Activated CD4-positive, alpha-beta T cell treated with anti-CD3 and anti-CD28 coated beads for 36 hours (primary cell): ENCODE results near the gene SHOX. TPM values are rescaled to one million over a fixed set of nuclear protein-coding genes. Genes with fewer than 3 reads are reported as not detected.

Experiments
- ATAC-seq: fragments of 200-7000 bp; cut with Tn5 transposase; one replicate; pipeline ENCODE4 v1.10.0; 2021; ENCODE audit warnings: mild to moderate bottlenecking, moderate library complexity
- CTCF ChIA-PET: fragments of 350-600 bp; sonication (Branson Sonifier 250); formaldehyde crosslinking; loops from one replicate; lab custom pipeline; 2021; ENCODE audit warnings: antibody characterized with exemption; lab: Charles Lee
- POLR2A ChIA-PET: fragments of 350-600 bp; sonication (Branson Sonifier 250); formaldehyde crosslinking; loops from one replicate; lab custom pipeline; 2021; ENCODE audit warnings: antibody characterized with exemption, inconsistent platforms; lab: Charles Lee
- DNase-seq: peaks from one replicate; pipeline ENCODE4 v3.0.0-alpha.2; 2020
- H3K27ac Mint-ChIP-seq: one replicate; pipeline ENCODE4 v1.8.0; 2021; ENCODE audit warnings: mixed read lengths
- H3K27me3 Mint-ChIP-seq: one replicate; pipeline ENCODE4 v1.8.0; 2021; ENCODE audit warnings: mixed read lengths
- H3K36me3 Mint-ChIP-seq: one replicate; pipeline ENCODE4 v1.8.0; 2021; ENCODE audit warnings: low read depth, mixed read lengths
- H3K4me1 Mint-ChIP-seq: one replicate; pipeline ENCODE4 v1.8.0; 2021; ENCODE audit warnings: mixed read lengths
- H3K4me3 Mint-ChIP-seq: one replicate; pipeline ENCODE4 v1.8.0; 2021; ENCODE audit warnings: mild to moderate bottlenecking, moderate library complexity, mixed read lengths
- H3K9me3 Mint-ChIP-seq: one replicate; pipeline ENCODE4 v1.8.0; 2021; ENCODE audit warnings: low read depth, mixed read lengths
- intact Hi-C, 2 experiments: fragments of 100-400 bp; cut with DNase I in 1 of 2; cut with micrococcal nuclease in 1 of 2; formaldehyde crosslinking; loops; one replicate each; pipeline versions ENCODE4 v1.14.2 to v1.15.1; 2022 to 2024; cut with DNase I, micrococcal nuclease
- total RNA-seq, 2 experiments: library from RNA; stranded (reverse); gene quantifications; one replicate each; pipeline ENCODE4 v1.2.3, GENCODE V29; 2021

SHOX gene
- total RNA-seq, 2 experiments from 2014 or later, result not detected

DNA sequence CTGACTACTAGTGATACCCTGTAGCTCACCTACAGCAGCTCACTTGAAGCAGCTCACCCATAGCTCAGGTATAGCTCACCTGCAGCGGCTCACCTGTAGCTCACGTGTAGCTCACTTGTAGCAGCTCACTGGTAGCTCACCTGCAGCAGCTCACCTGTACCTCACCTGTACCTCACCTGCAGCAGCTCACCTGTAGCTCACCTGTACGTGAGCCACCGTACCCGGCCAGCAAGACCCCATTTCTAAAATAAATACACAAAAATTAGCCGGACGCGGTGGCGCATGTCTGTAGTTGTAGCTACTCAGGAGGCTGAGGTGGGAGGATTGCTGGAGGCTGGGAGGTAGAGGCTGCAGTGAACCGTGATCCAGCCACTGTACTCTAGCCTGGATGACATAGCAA lies 30.6 kb downstream of the SHOX start:
- H3K27ac Mint-ChIP-seq, result no peak overlapping the region

DNA sequence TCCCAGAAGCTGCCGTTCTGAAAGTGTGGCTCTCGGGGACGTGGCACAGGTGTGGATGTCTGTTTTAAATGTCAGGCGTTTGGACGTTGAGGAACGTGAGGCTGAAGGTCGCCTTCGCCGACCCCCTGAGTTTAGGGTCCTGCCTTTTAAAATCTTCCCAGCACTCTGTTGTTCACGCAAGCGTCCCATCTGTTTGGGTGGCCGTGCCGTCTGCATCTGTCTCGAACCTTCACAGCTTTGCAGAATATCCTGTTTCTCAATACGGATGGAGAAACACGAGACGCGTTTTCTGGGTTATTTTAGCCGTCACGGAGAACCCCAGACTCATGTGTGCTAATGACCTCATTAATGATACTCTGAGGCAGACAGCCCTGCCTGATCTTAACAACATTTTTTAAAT lies 31.5 kb downstream of the SHOX start:
- Mint-ChIP-seq H3K4me1 (no peaks in the 10 kb centered on the region), H3K27me3 (no peaks in the 10 kb centered on the region), H3K27ac (no peak overlapping the region), H3K4me3 (no peak overlapping the region), H3K36me3 (no peaks in the 10 kb centered on the region), H3K9me3 (peaks cover 2% of the 10 kb centered on the region)
- DNase-seq (no peak), ATAC-seq (no peak)
- POLR2A ChIA-PET, result no interaction called here
- CTCF ChIA-PET, result no interaction called here
- intact Hi-C loops, result no loop called here

More for the DNA sequence above, 30.6 kb downstream of the SHOX start:
- Mint-ChIP-seq H3K36me3 (no peaks in the 10 kb centered on the region), H3K27me3 (no peaks in the 10 kb centered on the region), H3K9me3 (peaks cover 2% of the 10 kb centered on the region), H3K4me1 (no peaks in the 10 kb centered on the region), H3K4me3 (no peak overlapping the region)
- ATAC-seq (no peak), DNase-seq (no peak)
- ChIA-PET CTCF (no interaction called here), POLR2A (no interaction called here)
- intact Hi-C loops, result no loop called here

DNA sequence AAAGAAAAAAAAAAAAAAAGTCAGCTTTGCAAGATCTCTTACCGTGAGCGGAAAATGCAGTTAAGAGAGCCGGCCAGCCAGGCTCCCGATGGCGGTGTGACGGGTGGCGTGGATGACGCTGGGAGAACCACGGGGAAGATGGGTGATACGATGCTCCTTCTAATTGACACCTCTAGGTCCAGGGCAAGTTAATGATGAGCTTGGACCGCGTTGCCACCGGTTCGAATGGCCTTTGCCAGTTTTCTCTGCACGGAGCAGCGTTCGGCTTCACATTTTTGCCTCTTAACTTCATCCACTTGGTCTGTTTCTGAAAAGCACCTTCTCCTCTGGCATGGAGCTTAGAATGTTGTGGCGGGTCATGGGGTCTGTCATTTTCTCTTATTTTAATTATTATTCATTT lies 33.2 kb downstream of the SHOX start:
- Mint-ChIP-seq H3K27ac (no peak overlapping the region), H3K36me3 (no peaks in the 10 kb centered on the region), H3K27me3 (no peaks in the 10 kb centered on the region), H3K4me3 (no peak overlapping the region), H3K4me1 (no peaks in the 10 kb centered on the region), H3K9me3 (peaks cover 2% of the 10 kb centered on the region)
- DNase-seq, result no peak
- no peak for ATAC-seq
- ChIA-PET CTCF (no interaction called here), POLR2A (no interaction called here)
- intact Hi-C loops, result no loop called here

DNA sequence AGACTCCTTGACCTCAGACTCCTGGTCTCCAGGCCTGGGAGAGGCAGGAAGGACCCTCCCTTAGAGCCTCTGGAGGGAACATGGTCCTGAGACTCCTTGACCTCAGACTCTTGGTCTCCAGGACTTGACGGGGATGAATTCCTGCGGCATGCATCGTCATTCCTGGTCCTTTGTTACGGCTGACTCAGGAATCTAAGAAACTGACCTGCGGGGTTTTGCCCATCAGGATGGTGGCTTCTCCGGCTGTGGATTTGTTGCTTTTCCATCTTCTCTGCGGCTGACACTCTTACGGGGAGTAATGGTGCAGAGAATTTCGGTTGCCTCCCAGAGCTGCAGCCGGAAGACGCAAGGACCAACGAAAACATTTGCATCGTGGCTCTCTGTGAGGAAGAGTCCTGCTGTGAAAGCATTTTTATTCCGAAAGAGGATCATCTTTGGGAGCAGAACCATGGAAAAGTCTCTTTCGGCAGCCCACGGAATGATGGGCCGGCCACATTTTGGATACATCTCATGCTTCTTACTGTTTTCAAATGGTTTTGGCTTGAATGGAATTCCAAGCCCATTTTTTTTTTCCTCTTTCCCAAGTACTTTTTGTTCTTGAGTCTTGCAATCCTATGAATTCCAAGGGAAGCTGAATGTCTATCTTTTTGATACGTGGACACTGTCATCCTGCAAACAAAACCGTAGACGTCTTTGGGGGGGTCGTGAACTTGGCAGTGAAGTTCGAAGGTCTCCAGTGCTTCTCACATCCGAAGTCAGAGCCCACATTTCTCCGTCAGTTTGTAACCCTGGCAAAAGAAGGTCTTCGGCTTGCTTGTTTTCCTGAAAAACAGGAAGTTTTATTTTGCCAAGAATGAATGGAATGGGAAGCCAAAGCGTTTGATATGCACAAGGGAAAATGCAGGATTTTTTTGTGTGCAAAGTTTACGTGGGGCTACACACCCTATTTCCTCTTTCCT lies 36.5 kb downstream of the SHOX start:
- H3K4me1 Mint-ChIP-seq, result no peaks in the 10 kb centered on the region
- intact Hi-C loops, result no loop called here
- DNase-seq (no peak), ATAC-seq (no peak)
- no peak overlapping the region for H3K4me3 Mint-ChIP-seq
- CTCF ChIA-PET, result no interaction called here
- H3K9me3 Mint-ChIP-seq, result peaks cover 2% of the 10 kb centered on the region
- H3K27me3 Mint-ChIP-seq, result peaks cover 3% of the 10 kb centered on the region
- H3K36me3 Mint-ChIP-seq, result no peaks in the 10 kb centered on the region
- H3K27ac Mint-ChIP-seq, result no peak overlapping the region
- POLR2A ChIA-PET, result no interaction called here

DNA sequence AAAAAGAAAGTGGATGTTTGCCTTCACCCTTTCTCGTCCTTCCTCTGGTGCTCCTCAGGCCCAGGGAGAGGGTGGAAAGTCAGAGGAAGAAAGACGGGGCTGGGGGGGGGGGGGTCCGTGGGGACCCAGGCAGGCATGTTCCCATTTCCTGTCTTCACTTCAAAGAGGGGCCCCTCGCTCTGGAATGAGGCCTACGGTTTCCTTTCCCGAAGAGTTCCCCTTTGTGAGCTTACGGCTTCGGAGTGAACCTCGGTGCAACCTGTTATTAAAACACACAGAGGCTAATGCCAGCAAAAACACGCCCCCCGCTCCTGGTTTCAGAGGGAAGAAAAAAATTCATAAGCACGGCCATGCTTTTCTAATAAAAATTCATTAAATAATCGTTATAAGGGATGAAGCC lies 40.1 kb downstream of the SHOX start:
- Mint-ChIP-seq H3K9me3 (no peaks in the 10 kb centered on the region), H3K4me3 (no peak overlapping the region), H3K36me3 (no peaks in the 10 kb centered on the region), H3K27me3 (peaks cover 9% of the 10 kb centered on the region), H3K4me1 (no peaks in the 10 kb centered on the region), H3K27ac (no peak overlapping the region)
- ATAC-seq, result no peak
- ChIA-PET CTCF (no interaction called here), POLR2A (no interaction called here)
- intact Hi-C loops, result no loop called here
- no peak for DNase-seq

DNA sequence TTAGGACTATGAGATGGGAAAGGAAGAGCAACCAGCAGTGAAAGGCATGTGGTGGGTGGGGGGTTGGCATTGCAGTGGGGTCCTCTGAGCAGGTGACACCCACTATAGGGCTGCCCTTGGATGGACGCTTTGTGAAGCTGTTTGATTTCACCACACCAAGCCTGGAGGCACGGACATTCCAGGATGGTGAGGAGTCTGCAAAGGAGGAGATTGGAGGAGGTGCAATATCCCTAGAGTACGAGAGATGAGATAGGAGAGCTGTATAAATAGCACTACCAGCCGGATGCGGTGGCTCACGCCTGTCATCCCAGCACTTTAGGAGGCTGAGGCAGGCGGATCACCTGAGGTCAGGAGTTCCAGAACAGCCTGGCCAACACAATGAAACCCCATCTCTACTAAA lies 42.3 kb downstream of the SHOX start:
- H3K9me3 Mint-ChIP-seq, result no peaks in the 10 kb centered on the region
- ChIA-PET CTCF (no interaction called here), POLR2A (no interaction called here)
- ATAC-seq, result no peak
- DNase-seq, result no peak
- H3K27ac Mint-ChIP-seq, result no peak overlapping the region
- H3K4me3 Mint-ChIP-seq, result no peak overlapping the region
- H3K36me3 Mint-ChIP-seq, result no peaks in the 10 kb centered on the region
- peaks cover 9% of the 10 kb centered on the region for H3K27me3 Mint-ChIP-seq
- H3K4me1 Mint-ChIP-seq, result no peaks in the 10 kb centered on the region
- intact Hi-C loops, result no loop called here

DNA sequence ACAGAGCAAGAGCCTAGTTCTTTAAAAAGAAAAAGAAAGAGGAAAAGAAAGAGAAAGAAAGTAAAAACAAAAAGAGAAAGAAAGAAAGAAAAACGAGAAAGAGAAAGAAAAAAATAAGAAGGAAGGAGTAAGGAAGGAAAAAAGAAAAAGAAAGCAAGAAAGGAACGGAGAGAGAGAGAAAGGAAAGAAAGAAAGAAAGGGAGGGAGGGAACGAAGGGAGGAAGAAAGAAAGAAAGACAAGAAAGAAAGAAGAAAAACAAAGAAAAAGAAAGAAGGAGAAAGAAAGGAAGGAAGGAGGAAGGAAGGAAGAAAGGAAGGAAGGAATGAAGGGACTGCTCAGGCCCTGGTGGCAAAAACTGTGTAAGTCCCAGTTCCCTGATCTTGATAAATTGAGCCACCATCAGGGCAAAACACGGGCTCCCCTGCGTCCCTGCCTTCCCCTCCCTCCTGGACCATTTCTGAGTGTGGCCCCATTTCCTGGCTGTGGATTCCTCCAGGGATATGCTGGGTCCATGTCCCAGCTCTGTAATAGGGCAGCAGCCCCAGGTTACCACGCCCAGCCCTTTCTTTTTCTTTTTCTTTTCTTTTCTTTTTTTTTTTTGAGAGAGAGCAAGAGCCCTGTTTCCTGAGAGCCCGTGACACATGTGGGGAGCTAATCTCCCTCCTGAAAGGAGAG lies 44.8 kb downstream of the SHOX start:
- CTCF ChIA-PET, result no interaction called here
- Mint-ChIP-seq H3K27me3 (peaks cover 9% of the 10 kb centered on the region), H3K36me3 (no peaks in the 10 kb centered on the region), H3K9me3 (peaks cover 9% of the 10 kb centered on the region), H3K4me3 (no peak overlapping the region), H3K27ac (no peak overlapping the region), H3K4me1 (no peaks in the 10 kb centered on the region)
- POLR2A ChIA-PET, result no interaction called here
- no peak for ATAC-seq
- no peak for DNase-seq
- intact Hi-C loops, result no loop called here

DNA sequence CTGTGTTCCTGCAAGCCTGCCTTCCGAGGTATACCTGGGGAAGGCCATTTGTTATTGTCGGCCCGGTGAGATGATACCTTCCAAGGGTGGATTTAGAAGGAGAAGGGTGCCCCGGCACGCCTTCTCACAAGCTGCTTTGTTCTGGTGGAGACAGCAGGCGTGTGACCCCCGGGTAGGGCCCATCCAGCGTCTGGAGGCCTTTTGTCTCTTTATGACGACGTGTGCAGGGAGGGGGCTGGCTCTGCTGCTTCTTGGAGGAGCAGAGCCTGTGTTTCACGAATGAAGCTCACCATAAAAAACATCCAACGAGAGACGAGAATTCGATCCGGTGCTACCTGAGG lies 45.3 kb downstream of the SHOX start:
- no peak for ATAC-seq
- ChIA-PET CTCF (no interaction called here), POLR2A (no interaction called here)
- no peaks in the 10 kb centered on the region for H3K4me1 Mint-ChIP-seq
- peaks cover 9% of the 10 kb centered on the region for H3K9me3 Mint-ChIP-seq
- H3K4me3 Mint-ChIP-seq, result no peak overlapping the region
- H3K27me3 Mint-ChIP-seq, result peaks cover 9% of the 10 kb centered on the region
- H3K36me3 Mint-ChIP-seq, result no peaks in the 10 kb centered on the region
- no peak for DNase-seq
- no peak overlapping the region for H3K27ac Mint-ChIP-seq
- intact Hi-C loops, result no loop called here

DNA sequence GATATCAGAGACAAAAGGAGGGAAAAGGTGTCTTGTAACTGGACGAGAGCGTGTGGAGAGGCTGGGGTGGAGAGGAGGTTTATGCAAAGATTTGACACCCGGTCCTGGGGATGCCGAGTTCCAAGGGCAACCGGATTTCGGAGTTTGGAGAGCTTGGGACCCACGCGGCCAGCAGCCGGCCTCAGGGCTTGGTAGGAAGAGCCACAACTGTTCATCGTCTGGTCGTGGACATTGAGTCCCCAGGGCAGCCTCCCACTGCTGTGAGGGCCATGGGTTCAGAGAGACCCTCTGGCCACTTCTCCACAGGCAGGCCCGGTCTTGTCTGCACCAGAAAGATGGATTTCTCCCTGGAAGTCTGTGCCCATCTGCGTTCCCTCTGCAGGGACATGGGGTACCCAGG lies 46.8 kb downstream of the SHOX start:
- H3K36me3 Mint-ChIP-seq, result no peaks in the 10 kb centered on the region
- H3K4me3 Mint-ChIP-seq, result no peak overlapping the region
- ATAC-seq, result no peak
- no peak overlapping the region for H3K27ac Mint-ChIP-seq
- intact Hi-C loops, result no loop called here
- no peaks in the 10 kb centered on the region for H3K4me1 Mint-ChIP-seq
- ChIA-PET POLR2A (no interaction called here), CTCF (no interaction called here)
- H3K9me3 Mint-ChIP-seq, result peaks cover 12% of the 10 kb centered on the region
- DNase-seq, result no peak
- peaks cover 2% of the 10 kb centered on the region for H3K27me3 Mint-ChIP-seq

DNA sequence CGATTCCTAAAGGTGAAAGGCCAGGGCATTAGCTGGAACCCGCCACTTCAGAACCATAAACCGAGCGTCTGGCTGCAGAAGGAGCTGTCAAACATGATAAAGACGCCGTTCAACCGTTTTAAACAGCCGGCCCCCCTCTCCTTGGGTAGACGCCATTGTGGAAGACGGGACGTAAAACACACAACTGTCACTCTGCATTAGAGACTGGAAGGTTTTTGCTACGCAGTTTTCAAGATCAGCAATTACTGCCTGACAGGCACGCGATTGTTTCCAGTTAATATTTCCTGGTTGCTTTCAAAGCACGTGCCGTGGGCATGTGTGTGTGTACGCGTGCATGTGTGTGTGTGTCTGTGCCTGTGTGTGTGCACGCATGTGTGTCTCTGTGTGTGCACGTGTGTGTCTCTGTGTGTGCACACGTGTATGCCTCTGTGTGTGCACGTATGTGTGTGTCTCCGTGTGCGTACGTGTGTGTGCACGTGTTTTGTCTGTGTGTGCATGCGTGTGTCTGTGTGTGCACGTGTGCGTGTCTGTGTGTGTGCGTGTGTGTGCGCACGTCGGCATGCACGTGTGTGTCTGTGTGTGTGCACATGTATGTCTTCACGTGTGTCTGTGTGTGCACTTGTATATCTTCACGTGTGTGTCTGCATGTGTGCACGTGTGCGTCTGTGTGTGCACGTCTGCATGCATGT lies 48.8 kb downstream of the SHOX start:
- DNase-seq (no peak), ATAC-seq (no peak)
- Mint-ChIP-seq H3K4me1 (no peaks in the 10 kb centered on the region), H3K4me3 (no peak overlapping the region), H3K27ac (no peak overlapping the region), H3K36me3 (no peaks in the 10 kb centered on the region), H3K27me3 (no peaks in the 10 kb centered on the region), H3K9me3 (peaks cover 14% of the 10 kb centered on the region)
- ChIA-PET CTCF (no interaction called here), POLR2A (no interaction called here)
- intact Hi-C loops, result no loop called here

DNA sequence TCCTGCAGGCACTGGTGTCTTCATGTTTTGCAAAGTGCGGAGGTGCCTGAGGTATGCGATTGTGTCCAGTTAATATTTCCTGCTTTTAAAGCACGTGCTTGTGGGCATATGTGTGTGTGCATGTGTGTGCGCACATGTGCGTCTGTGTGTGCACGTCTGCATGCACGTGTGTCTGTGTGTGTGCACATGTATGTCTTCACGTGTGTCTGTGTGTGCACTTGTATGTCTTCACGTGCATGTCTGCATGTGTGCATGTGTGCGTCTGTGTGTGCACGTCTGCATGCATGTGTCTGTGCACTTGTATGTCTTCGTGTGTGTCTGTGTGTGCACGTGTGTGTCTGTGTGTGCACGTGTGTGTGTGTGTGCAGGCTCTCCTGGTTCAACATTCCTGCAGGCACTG lies 49.5 kb downstream of the SHOX start:
- DNase-seq, result no peak
- ChIA-PET CTCF (no interaction called here), POLR2A (no interaction called here)
- Mint-ChIP-seq H3K36me3 (no peaks in the 10 kb centered on the region), H3K9me3 (peaks cover 14% of the 10 kb centered on the region), H3K4me3 (no peak overlapping the region), H3K27ac (no peak overlapping the region), H3K27me3 (no peaks in the 10 kb centered on the region), H3K4me1 (no peaks in the 10 kb centered on the region)
- intact Hi-C loops, result no loop called here
- ATAC-seq, result no peak

DNA sequence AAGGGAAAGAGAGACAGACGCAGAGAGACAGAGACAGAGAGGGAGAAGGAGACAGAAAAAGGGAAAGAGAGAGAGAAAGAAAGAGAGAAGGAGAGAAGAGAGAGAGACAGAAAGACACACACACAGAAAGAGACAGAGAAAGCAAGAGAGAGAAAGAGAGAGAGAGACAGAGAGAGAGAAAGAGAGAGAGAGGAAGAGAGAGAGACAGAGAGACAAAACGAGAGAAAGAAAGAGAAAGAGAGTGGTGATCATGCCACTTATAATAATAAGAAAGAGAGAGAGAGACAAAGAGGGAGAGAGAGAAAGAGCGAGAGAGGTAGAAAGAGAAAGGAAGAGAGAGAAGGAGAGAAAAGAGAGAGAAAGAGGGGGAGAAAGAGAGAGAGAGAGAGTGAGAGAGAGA lies 51.4 kb downstream of the SHOX start:
- Mint-ChIP-seq H3K4me3 (no peak overlapping the region), H3K27ac (no peak overlapping the region), H3K27me3 (no peaks in the 10 kb centered on the region), H3K36me3 (no peaks in the 10 kb centered on the region), H3K4me1 (no peaks in the 10 kb centered on the region), H3K9me3 (peaks cover 14% of the 10 kb centered on the region)
- ATAC-seq (no peak), DNase-seq (no peak)
- ChIA-PET POLR2A (no interaction called here), CTCF (no interaction called here)
- intact Hi-C loops, result no loop called here
